Thyroid gland (tissue), 4 donors: ENCODE data around the gene RANBP17. TPM values are rescaled to one million over a fixed set of nuclear protein-coding genes. Genes with fewer than 3 reads are reported as not detected.

Source experiments
- DNase-seq, 2 donors: peaks; one replicate each; pipeline ENCODE4 v3.0.0-alpha.2; 2019
- H3K27ac ChIP-seq, 3 donors: fragments of 200-600 bp; sonication (generic); 1 replicate in 2 of 3; 2 replicates in 1 of 3; pipeline ENCODE4 v1.5.1; 2016 to 2019; ENCODE audit warnings: mild to moderate bottlenecking in 1 of 3, moderate library complexity in 1 of 3
- H3K27me3 ChIP-seq: fragments of 200-600 bp; sonication (generic); one replicate; pipeline ENCODE4 v1.5.1; 2019
- H3K36me3 ChIP-seq, 2 donors: fragments of 200-600 bp; sonication (generic); one replicate each; pipeline ENCODE4 v1.5.1; 2016 to 2019
- H3K4me1 ChIP-seq, 2 donors: fragments of 200-600 bp; sonication (generic); one replicate each; pipeline ENCODE4 v1.5.1; 2017 to 2019
- H3K4me3 ChIP-seq, 3 donors: fragments of 200-600 bp; sonication (generic); replicated peaks in 1 of 3; 1 replicate in 2 of 3; 2 replicates in 1 of 3; pipeline ENCODE4 v1.5.1; 2016; ENCODE audit warnings: mild to moderate bottlenecking in 1 of 3
- H3K9me3 ChIP-seq: fragments of 200-600 bp; sonication (generic); one replicate; pipeline ENCODE4 v1.5.1; 2017
- POLR2A ChIP-seq, 2 donors: fragments of 450-650 bp; IDR thresholded peaks; one replicate each; pipeline ENCODE4 v1.6.1; 2017; ENCODE audit warnings: antibody characterized with exemption in 2 of 2, mild to moderate bottlenecking in 2 of 2, moderate library complexity in 1 of 2
- WGBS, 2 donors: methylation state at CpG; one replicate each; pipeline ENCODE4 v1.1.5; 2017; 5-methylcytosine and 5-hydroxymethylcytosine counted together
- intact Hi-C: fragments of 100-400 bp; cut with DNase I; formaldehyde crosslinking; loops from one replicate; pipeline ENCODE4 v1.15.1; 2023
- total RNA-seq, 4 donors: library from RNA; depleted of rRNA; stranded (reverse); fragments of >200 nt; gene quantifications; one replicate each; pipeline ENCODE4 v1.2.3, GENCODE V29; 2016
- TF ChIP-seq, protein P1 (sequence below), 6 experiments: fragments of 200-600 bp in 3 of 6; fragments of 450-650 bp in 3 of 6; sonication (generic) in 3 of 6; IDR thresholded peaks; one replicate each; pipeline ENCODE4 v1.5.1; 2016 to 2019; ENCODE audit warnings: antibody characterized with exemption in 6 of 6, mild to moderate bottlenecking in 2 of 6, inconsistent platforms in 1 of 6, moderate library complexity in 1 of 6

RANBP17 gene
- total RNA-seq, 4 donors from 2014 or later: 20.2 to 35.0 (median 26.7) TPM

DNA sequence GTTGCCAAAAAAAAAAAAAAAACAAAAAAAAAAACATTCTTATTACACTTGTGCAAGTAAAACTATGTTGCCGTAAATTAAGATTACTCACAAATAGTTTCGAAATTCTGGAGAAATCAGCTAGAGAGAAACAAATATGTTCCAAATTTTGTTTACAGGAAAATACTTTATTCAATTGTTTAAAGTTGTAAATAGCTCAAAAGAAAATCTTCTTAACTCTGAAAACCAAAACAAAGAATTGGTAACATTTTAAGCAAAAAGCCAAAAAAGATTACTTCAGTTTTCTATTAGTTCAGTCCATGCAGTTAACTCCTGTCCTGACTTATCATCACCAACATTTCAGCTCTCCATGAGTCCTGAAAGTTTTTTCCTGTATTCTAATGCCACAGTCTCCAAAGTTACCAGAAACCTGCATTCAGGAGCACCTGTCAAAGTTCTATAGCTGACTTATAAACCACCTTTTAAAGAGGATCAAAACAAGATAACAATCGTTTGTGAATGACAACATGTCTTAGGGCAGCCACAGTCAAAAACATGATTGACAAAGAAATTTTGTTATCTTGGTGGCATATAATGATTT lies 194.1 kb downstream of the RANBP17 start:
- Histone ChIP-seq H3K4me1 (no peaks in the 10 kb centered on the region), H3K27ac (no peak overlapping the region), H3K36me3 (no peaks in the 10 kb centered on the region), H3K9me3 (no peaks in the 10 kb centered on the region), H3K4me3 (no peak overlapping the region), H3K27me3 (no peaks in the 10 kb centered on the region)
- no peak for DNase-seq
- intact Hi-C loops: no loop called here
- 96 to 97% methylated on average over 3 of the region's 3 CpGs for WGBS, 2 donors
- TF ChIP-seq, protein P1, sequence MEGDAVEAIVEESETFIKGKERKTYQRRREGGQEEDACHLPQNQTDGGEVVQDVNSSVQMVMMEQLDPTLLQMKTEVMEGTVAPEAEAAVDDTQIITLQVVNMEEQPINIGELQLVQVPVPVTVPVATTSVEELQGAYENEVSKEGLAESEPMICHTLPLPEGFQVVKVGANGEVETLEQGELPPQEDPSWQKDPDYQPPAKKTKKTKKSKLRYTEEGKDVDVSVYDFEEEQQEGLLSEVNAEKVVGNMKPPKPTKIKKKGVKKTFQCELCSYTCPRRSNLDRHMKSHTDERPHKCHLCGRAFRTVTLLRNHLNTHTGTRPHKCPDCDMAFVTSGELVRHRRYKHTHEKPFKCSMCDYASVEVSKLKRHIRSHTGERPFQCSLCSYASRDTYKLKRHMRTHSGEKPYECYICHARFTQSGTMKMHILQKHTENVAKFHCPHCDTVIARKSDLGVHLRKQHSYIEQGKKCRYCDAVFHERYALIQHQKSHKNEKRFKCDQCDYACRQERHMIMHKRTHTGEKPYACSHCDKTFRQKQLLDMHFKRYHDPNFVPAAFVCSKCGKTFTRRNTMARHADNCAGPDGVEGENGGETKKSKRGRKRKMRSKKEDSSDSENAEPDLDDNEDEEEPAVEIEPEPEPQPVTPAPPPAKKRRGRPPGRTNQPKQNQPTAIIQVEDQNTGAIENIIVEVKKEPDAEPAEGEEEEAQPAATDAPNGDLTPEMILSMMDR (IDR thresholded peaks at IDR 0.05): no peak
- no peak for TF ChIP-seq POLR2A (IDR thresholded peaks at IDR 0.05)

DNA sequence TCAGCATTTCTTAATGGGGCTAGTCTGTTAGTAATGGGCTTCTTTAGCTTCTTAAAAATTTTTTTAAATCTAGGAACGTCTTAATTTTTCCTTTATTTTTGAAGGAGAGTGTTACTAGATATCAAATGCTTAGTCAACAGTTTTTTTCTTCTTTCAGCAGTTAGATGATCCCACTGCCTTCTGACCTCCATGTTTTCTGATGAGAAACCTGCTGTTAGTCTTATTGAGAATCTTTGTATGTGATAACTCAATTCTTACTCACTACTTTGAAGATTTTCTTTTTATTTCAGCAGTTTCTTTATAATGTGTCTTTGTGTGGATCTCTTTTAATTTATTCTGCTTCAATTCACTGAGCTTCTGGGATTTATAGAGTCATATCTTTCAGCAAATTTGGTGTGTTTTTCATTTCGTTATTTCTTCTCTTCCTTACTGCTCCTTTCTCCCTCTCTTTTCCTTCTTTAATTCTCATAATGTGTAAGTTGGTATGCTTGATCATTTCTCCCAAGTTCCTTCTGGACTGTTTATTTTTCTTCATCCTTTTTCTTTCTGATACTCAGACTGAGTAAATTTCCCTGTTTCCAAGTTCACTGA lies 205.8 kb downstream of the RANBP17 start:
- DNase-seq: no peak
- TF ChIP-seq, protein P1 (IDR thresholded peaks at IDR 0.05): no peak
- TF ChIP-seq POLR2A (IDR thresholded peaks at IDR 0.05): no peak
- H3K36me3 ChIP-seq: no peaks in the 10 kb centered on the region
- no peak overlapping the region for H3K27ac ChIP-seq
- intact Hi-C loops: no loop called here
- WGBS, 2 donors: 94 to 95% methylated on average over 2 of the region's 2 CpGs
- no peaks in the 10 kb centered on the region for H3K27me3 ChIP-seq
- no peaks in the 10 kb centered on the region for H3K9me3 ChIP-seq
- no peak overlapping the region for H3K4me3 ChIP-seq
- H3K4me1 ChIP-seq: no peaks in the 10 kb centered on the region

DNA sequence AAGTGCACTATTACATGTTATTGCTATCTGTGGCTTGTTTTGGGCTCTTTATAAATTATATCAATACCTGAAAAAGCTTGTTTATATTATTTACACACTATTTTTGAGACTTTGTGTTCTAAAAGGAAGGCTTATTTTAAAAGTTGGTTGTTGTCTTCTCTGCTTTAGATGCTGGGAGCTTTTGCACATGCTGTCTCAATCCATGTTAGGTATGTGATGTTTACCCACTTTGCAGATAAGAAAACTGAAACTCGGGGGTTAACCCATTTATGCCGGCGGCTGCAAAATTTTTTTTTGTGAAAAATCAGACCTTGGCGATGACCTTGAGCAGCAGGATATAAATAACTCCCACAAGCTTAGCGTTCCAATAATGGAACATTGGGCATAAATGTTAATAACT lies 212.9 kb downstream of the RANBP17 start:
- TF ChIP-seq, protein P1 (IDR thresholded peaks at IDR 0.05): no peak
- no peak for TF ChIP-seq POLR2A (IDR thresholded peaks at IDR 0.05)
- Histone ChIP-seq H3K27ac (no peak overlapping the region), H3K4me1 (no peaks in the 10 kb centered on the region), H3K4me3 (no peak overlapping the region), H3K9me3 (no peaks in the 10 kb centered on the region), H3K27me3 (no peaks in the 10 kb centered on the region), H3K36me3 (no peaks in the 10 kb centered on the region)
- intact Hi-C loops: no loop called here
- WGBS, 2 donors: 88 to 94% methylated on average over 5 of the region's 5 CpGs
- DNase-seq: no peak

DNA sequence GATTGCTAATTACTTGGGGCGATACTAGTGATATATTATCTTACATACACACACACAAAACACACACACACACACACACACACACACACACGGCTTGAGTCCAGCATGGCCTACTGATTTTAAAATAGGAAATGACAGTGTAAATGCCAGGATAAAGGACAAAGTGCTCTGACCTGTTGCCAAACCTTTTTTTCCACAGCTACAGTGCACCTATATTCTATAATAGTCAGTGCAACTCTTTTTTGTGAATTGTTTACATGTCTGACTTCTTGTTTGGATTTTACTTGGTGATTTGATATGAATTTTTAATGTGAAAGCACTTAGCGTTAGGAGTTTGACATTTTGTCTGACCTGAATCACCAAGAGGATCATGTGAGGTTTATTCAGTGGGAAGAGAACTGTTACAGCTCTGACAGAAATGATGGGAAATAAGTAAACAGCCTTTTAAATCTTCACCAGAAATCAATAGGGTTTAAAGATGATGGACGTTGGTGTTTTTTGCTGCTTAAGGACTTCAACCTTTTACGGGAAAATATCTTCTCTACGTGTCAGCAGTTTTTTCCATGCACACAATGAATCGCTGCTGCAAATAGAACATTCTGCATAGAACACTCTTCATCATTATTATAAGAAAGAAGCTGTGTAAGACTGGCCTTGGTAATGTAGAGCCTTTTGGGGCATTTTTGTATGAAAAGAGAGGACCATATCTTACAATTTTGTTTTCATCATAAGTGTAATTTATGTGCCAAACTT lies 218.5 kb downstream of the RANBP17 start:
- DNase-seq: no peak
- TF ChIP-seq, protein P1 (IDR thresholded peaks at IDR 0.05): no peak
- TF ChIP-seq POLR2A (IDR thresholded peaks at IDR 0.05): no peak
- H3K9me3 ChIP-seq: no peaks in the 10 kb centered on the region
- H3K4me1 ChIP-seq: no peaks in the 10 kb centered on the region
- no peak overlapping the region for H3K4me3 ChIP-seq
- WGBS, 2 donors: 75 to 79% methylated on average over 7 of the region's 7 CpGs
- no peaks in the 10 kb centered on the region for H3K27me3 ChIP-seq
- intact Hi-C loops: no loop called here
- no peaks in the 10 kb centered on the region for H3K36me3 ChIP-seq
- H3K27ac ChIP-seq: no peak overlapping the region

DNA sequence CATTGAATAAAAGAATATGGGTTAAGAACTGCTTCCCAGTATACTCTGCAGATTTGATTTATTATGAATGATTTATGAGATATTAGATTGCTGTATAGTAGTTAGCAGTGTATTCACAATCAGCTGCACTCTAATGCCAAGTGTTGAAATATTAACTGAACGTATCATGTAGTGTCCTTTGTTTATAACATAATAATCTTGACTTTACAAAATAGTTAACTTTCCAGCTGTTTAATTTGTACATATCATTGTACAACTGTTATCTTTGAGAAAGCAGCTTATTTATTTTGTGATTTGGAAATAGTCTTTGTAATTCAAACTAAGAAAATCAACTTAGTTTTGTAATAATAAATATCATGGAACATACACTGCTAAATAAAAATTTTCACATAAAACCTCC lies 219.5 kb downstream of the RANBP17 start:
- no peaks in the 10 kb centered on the region for H3K9me3 ChIP-seq
- no peaks in the 10 kb centered on the region for H3K4me1 ChIP-seq
- DNase-seq: no peak
- intact Hi-C loops: no loop called here
- no peaks in the 10 kb centered on the region for H3K36me3 ChIP-seq
- 78 to 80% methylated on average over 1 of the region's 1 CpG for WGBS, 2 donors
- no peak overlapping the region for H3K27ac ChIP-seq
- H3K4me3 ChIP-seq: no peak overlapping the region
- TF ChIP-seq, protein P1 (IDR thresholded peaks at IDR 0.05): no peak
- no peak for TF ChIP-seq POLR2A (IDR thresholded peaks at IDR 0.05)
- no peaks in the 10 kb centered on the region for H3K27me3 ChIP-seq
